HepG2 (cell line): ENCODE results near the gene KSR1. TPM values are rescaled to one million over a fixed set of nuclear protein-coding genes. Genes with fewer than 3 reads are reported as not detected.

ENCODE experiments used
- ATAC-seq: fragments of 200-7000 bp; cut with Tn5 transposase; 3 replicates; pipeline ENCODE4 v1.9.1; 2020; ENCODE audit warnings: mild to moderate bottlenecking, moderate library complexity
- BruUV-seq: library from RNA; stranded (reverse); fragments of 400-500 nt; replicated peaks from 2 replicates; lab custom pipeline; 2021; lab: Mats Ljungman, UMichigan
- CTCF ChIA-PET: fragments of 300-600 bp; formaldehyde crosslinking; extraction: SDS; loops from one replicate; lab custom pipeline; 2021; ENCODE audit warnings: low total read pairs, inconsistent platforms, low intra/inter-chr PET ratio; lab: Yijun Ruan, JAX
- POLR2A ChIA-PET: fragments of 350-600 bp; sonication (Branson Sonifier 250); formaldehyde crosslinking; loops from one replicate; lab custom pipeline; 2020; ENCODE audit warnings: antibody characterized with exemption, inconsistent platforms; lab: Yijun Ruan, JAX
- DNase-seq: peaks from one replicate; pipeline ENCODE4 v3.0.0-alpha.2; 2015; ENCODE audit warnings: low spot score
- FAIRE-seq: peaks from 3 replicates; lab custom pipeline; 2011; peaks lifted over from hg19 to GRCh38; lab: Jason Lieb, UNC
- H2AFZ ChIP-seq: one replicate; pipeline ENCODE4 v1.6.1; 2011; ENCODE audit warnings: low read length, inconsistent platforms
- H3K27ac ChIP-seq: fragments of 300-600 bp; 3 replicates; pipeline ENCODE4 v1.8.0; 2011; ENCODE audit warnings: mixed run types, mild to moderate bottlenecking, mixed read lengths, low read length, inconsistent platforms; ENCODE audit not compliant: insufficient read depth; ENCODE audit errors: extremely low read length
- H3K27me3 ChIP-seq, 2 experiments: fragments of 200-600 bp in 1 of 2; 2 replicates in 1 of 2; 3 replicates in 1 of 2; pipeline versions ENCODE4 v1.6.0 to v1.8.0; 2011; ENCODE audit warnings: low read length in 2 of 2, mild to moderate bottlenecking in 2 of 2, moderate library complexity in 2 of 2, inconsistent platforms in 1 of 2; ENCODE audit not compliant: insufficient read depth in 2 of 2, control insufficient read depth in 1 of 2
- H3K36me3 ChIP-seq, 2 experiments: fragments of 200-600 bp in 1 of 2; replicated peaks in 1 of 2; 2 replicates in 1 of 2; 3 replicates in 1 of 2; pipeline versions ENCODE4 v1.5.1 to v1.8.0; 2011; ENCODE audit warnings: low read length in 2 of 2, inconsistent platforms in 1 of 2; ENCODE audit not compliant: insufficient read depth in 2 of 2, control insufficient read depth in 1 of 2
- H3K4me1 ChIP-seq: 2 replicates; pipeline ENCODE4 v1.5.1; 2012; ENCODE audit warnings: low read length, inconsistent platforms; ENCODE audit not compliant: insufficient read depth
- H3K4me2 ChIP-seq: 2 replicates; pipeline ENCODE4 v1.6.0; 2011; ENCODE audit warnings: low read depth, low read length, inconsistent platforms
- H3K4me3 ChIP-seq, 3 experiments: fragments of 200-600 bp in 1 of 3; sonication (generic), shearing (Covaris generic) in 1 of 3; replicated peaks in 1 of 3; 2 replicates each; pipeline ENCODE4 v1.5.1; 2011 to 2016; ENCODE audit warnings: low read length in 3 of 3, inconsistent platforms in 2 of 3, low read depth in 2 of 3, mild to moderate bottlenecking in 2 of 3, control low read depth in 1 of 3, mixed read lengths in 1 of 3; ENCODE audit not compliant: insufficient read depth in 1 of 3
- H3K79me2 ChIP-seq: one replicate; pipeline ENCODE4 v1.6.1; 2011; ENCODE audit warnings: low read length, inconsistent platforms; ENCODE audit not compliant: insufficient read depth
- H3K9ac ChIP-seq: 2 replicates; pipeline ENCODE4 v1.6.0; 2011; ENCODE audit warnings: mild to moderate bottlenecking, low read depth, low read length, inconsistent platforms; ENCODE audit not compliant: insufficient read depth
- H3K9me3 ChIP-seq: 2 replicates; pipeline ENCODE4 v1.5.1; 2012; ENCODE audit warnings: mild to moderate bottlenecking, low read length
- H4K20me1 ChIP-seq: 2 replicates; pipeline ENCODE4 v1.6.0; 2011; ENCODE audit warnings: inconsistent platforms, mild to moderate bottlenecking, low read length, moderate library complexity; ENCODE audit not compliant: insufficient read depth
- BHLHE40 ChIP-seq: IDR thresholded peaks from 2 replicates; pipeline ENCODE4 v1.6.1; 2011; ENCODE audit warnings: low read length, improper control_type of control experiment
- DNMT1 ChIP-seq: sonication (generic); formaldehyde crosslinking; IDR thresholded peaks from 2 replicates; pipeline ENCODE4 v1.5.1; 2020; ENCODE audit warnings: mild to moderate bottlenecking, missing genetic modification reagents
- E2F2 ChIP-seq: sonication (generic); formaldehyde crosslinking; IDR thresholded peaks from 2 replicates; pipeline ENCODE4 v1.4.0; 2020; ENCODE audit warnings: missing genetic modification reagents, borderline replicate concordance
- KDM5B ChIP-seq: sonication (generic); formaldehyde crosslinking; IDR thresholded peaks from 2 replicates; pipeline ENCODE4 v1.4.0; 2020; ENCODE audit warnings: missing genetic modification reagents, mild to moderate bottlenecking, borderline replicate concordance
- MBNL3 ChIP-seq: fragments of 250-450 bp; sonication (Bioruptor Pico); conservative IDR thresholded peaks from 2 replicates; pipeline ENCODE4 v1.8.0; 2022; ENCODE audit warnings: mild to moderate bottlenecking, inconsistent platforms
- MTF1 ChIP-seq: sonication (generic); formaldehyde crosslinking; IDR thresholded peaks from 2 replicates; pipeline ENCODE4 v1.5.0; 2020; ENCODE audit warnings: missing genetic modification reagents
- NKX3-1 ChIP-seq: sonication (generic); formaldehyde crosslinking; IDR thresholded peaks from 2 replicates; pipeline ENCODE4 v1.5.0; 2020; ENCODE audit warnings: missing genetic modification reagents
- PRDM10 ChIP-seq: sonication (generic); formaldehyde crosslinking; IDR thresholded peaks from 2 replicates; pipeline ENCODE4 v1.4.0; 2020; ENCODE audit warnings: low read depth, missing genetic modification reagents
- RBFOX2 ChIP-seq: fragments of 200-400 bp; formaldehyde crosslinking; IDR thresholded peaks from 2 replicates; pipeline ENCODE4 v1.6.1; 2017; ENCODE audit warnings: low read depth, mild to moderate bottlenecking, low read length
- SMAD9 ChIP-seq: sonication (generic); formaldehyde crosslinking; IDR thresholded peaks from 2 replicates; pipeline ENCODE4 v1.5.1; 2020; ENCODE audit warnings: mild to moderate bottlenecking, missing genetic modification reagents
- TFAP4 ChIP-seq: sonication (generic); IDR thresholded peaks from 2 replicates; pipeline ENCODE4 v1.6.1; 2016; ENCODE audit warnings: low read depth, borderline replicate concordance
- ZBTB44 ChIP-seq: sonication (generic); formaldehyde crosslinking; IDR thresholded peaks from 2 replicates; pipeline ENCODE4 v1.4.0; 2020; ENCODE audit warnings: missing genetic modification reagents
- ZFP36 ChIP-seq: fragments of 150-350 bp; IDR thresholded peaks from 2 replicates; pipeline ENCODE4 v1.6.1; 2018; ENCODE audit warnings: borderline replicate concordance, low read length, low read depth; ENCODE audit not compliant: partially characterized antibody
- ZFP90 ChIP-seq: sonication (generic); formaldehyde crosslinking; IDR thresholded peaks from 2 replicates; pipeline ENCODE4 v1.8.0; 2022; ENCODE audit warnings: missing genetic modification reagents, mild to moderate bottlenecking, inconsistent platforms, borderline replicate concordance
- ZNF432 ChIP-seq: sonication (generic); formaldehyde crosslinking; IDR thresholded peaks from 2 replicates; pipeline ENCODE4 v1.5.0; 2020; ENCODE audit warnings: missing genetic modification reagents, mild to moderate bottlenecking, borderline replicate concordance
- ZNF703 ChIP-seq: sonication (generic); formaldehyde crosslinking; IDR thresholded peaks from 2 replicates; pipeline ENCODE4 v1.5.1; 2020; ENCODE audit warnings: missing genetic modification reagents, mild to moderate bottlenecking, moderate library complexity, borderline replicate concordance
- ZNF761 ChIP-seq: sonication (generic); formaldehyde crosslinking; conservative IDR thresholded peaks from 2 replicates; pipeline ENCODE4 v1.4.0; 2020; ENCODE audit warnings: mild to moderate bottlenecking, missing genetic modification reagents
- ZNF891 ChIP-seq: sonication (generic); formaldehyde crosslinking; IDR thresholded peaks from 2 replicates; pipeline ENCODE4 v1.5.0; 2020; ENCODE audit warnings: mild to moderate bottlenecking, missing genetic modification reagents
- WGBS: methylation state at CpG from one replicate; pipeline ENCODE4 v1.1.6; 2017; ENCODE audit warnings: low lambda C conversion rate; 5-methylcytosine and 5-hydroxymethylcytosine counted together
- in situ Hi-C: cut with HindIII; loops from 2 replicates; pipeline ENCODE4 v1.10.0; 2017; ENCODE audit warnings: low pct_unique_long_range_greater_than_20kb; ENCODE audit not compliant: extremely low pct_ligation_motif_present
- intact Hi-C: fragments of 100-400 bp; cut with micrococcal nuclease; formaldehyde crosslinking; loops from one replicate; pipeline ENCODE4 v1.10.0; 2022; ENCODE audit not compliant: unreplicated experiment
- polyA plus RNA-seq, 8 experiments: library from polyadenylated mRNA; depleted of rRNA in 3 of 8; stranded (reverse) in 7 of 8; unstranded in 1 of 8; fragments of >200 nt; fragmentation: Illumina TruSeq in 4 of 8; extraction: Trizol in 4 of 8; gene quantifications; 2 replicates each; pipeline versions ENCODE4 v1.2.1 to v1.2.3, GENCODE V29; 2011 to 2016; ENCODE audit warnings: low read depth in 4 of 8, missing spikeins in 1 of 8, mixed read lengths in 1 of 8; ENCODE audit not compliant: insufficient read depth in 1 of 8
- total RNA-seq, 5 experiments: library from RNA; depleted of rRNA; stranded (reverse); fragments of >200 nt; fragmentation: Illumina TruSeq; extraction: Trizol; gene quantifications; 2 replicates each; pipeline ENCODE4 v1.2.3, GENCODE V29; 2016; ENCODE audit warnings: low read depth in 1 of 5

The KSR1 gene
- total and polyA plus RNA-seq, 2 of the 13 experiments (the other 11 are each of a cell fraction or from before 2014, with no cell fraction given) = 10.1 to 16.6 TPM

GRCh38 chr17:27624539-27624938 lies 168.3 kb downstream of the KSR1 start (continued):
- TF ChIP-seq MBNL3 (CRISPR knock-in tag) = no peak
- no peak for TF ChIP-seq RBFOX2
- no peak for TF ChIP-seq DNMT1 (CRISPR knock-in tag)
- no peak for TF ChIP-seq ZFP90
- no peak for TF ChIP-seq ZNF432
- TF ChIP-seq NKX3-1 = no peak
- TF ChIP-seq MTF1 = no peak
- TF ChIP-seq ZFP36 = no peak
- TF ChIP-seq SMAD9 (CRISPR knock-in tag) = no peak
- TF ChIP-seq E2F2 (CRISPR knock-in tag) = no peak
- TF ChIP-seq, all 625 proteins: peak for 0

- FAIRE-seq = no peak
- H3K9ac ChIP-seq = no peak overlapping the region
- no peaks in the 10 kb centered on the region for H3K27me3 ChIP-seq
- H3K79me2 ChIP-seq = no peaks in the 10 kb centered on the region
- no peak overlapping the region for H2AFZ ChIP-seq
- no peaks in the 10 kb centered on the region for H3K9me3 ChIP-seq
- H3K4me1 ChIP-seq = no peaks in the 10 kb centered on the region
- no peaks in the 10 kb centered on the region for H4K20me1 ChIP-seq
- intact Hi-C loops = no loop called here
- H3K27ac ChIP-seq = no peak overlapping the region
- no peak for ATAC-seq
- in situ Hi-C loops = no loop called here
- no peak overlapping the region for H3K4me2 ChIP-seq
- H3K4me3 ChIP-seq = no peak overlapping the region
- 98% methylated on average over 4 of the region's 5 CpGs for WGBS
- BruUV-seq = no TSS peak
- POLR2A ChIA-PET = no interaction called here
- peaks cover 16 to 38% of the 10 kb centered on the region in 2 experiments; a peak in 4 of 5 replicates for H3K36me3 ChIP-seq
- no peak for DNase-seq
- CTCF ChIA-PET = no interaction called here
- TF ChIP-seq ZBTB44 (CRISPR knock-in tag) (no peak), ZNF703 (CRISPR knock-in tag) (no peak), BHLHE40 (no peak), ZNF761 (no peak), TFAP4 (no peak), ZNF891 (CRISPR knock-in tag) (no peak), KDM5B (CRISPR knock-in tag) (no peak), PRDM10 (CRISPR knock-in tag) (no peak)
Measured at GRCh38 chr17:27625856-27626255, 169.6 kb downstream of the KSR1 start.
